NAMALWA (cell line): ENCODE data around the gene CFAP100.

Experiments used
- DNase-seq: peaks from one replicate; pipeline ENCODE4 v3.0.0-alpha.2; 2015; ENCODE audit warnings: low spot score

CFAP100 gene

GRCh38 chr3:126402178-126402577 lies 7.5 kb downstream of the CFAP100 start:
- DNase-seq: no peak

GRCh38 chr3:126402666-126403302 lies 8.1 kb downstream of the CFAP100 start:
- DNase-seq: no peak

GRCh38 chr3:126406389-126407296 lies 11.9 kb downstream of the CFAP100 start:
- no peak for DNase-seq

- no peak for DNase-seq
These were observed 12.8 kb downstream of the CFAP100 start for GRCh38 chr3:126407412-126408044.

- no peak for DNase-seq
These were observed 13.4 kb downstream of the CFAP100 start for GRCh38 chr3:126408099-126408498.

GRCh38 chr3:126412841-126413692 lies 18.4 kb downstream of the CFAP100 start:
- DNase-seq: no peak

GRCh38 chr3:126413693-126414080 lies 19.0 kb downstream of the CFAP100 start:
- no peak for DNase-seq

- DNase-seq: no peak
These were observed 19.7 kb downstream of the CFAP100 start for GRCh38 chr3:126414406-126414805.

GRCh38 chr3:126414961-126415660 lies 20.4 kb downstream of the CFAP100 start:
- no peak for DNase-seq

- no peak for DNase-seq
These were observed 21.2 kb downstream of the CFAP100 start for GRCh38 chr3:126415661-126416591.

GRCh38 chr3:126416943-126417342 lies 22.2 kb downstream of the CFAP100 start:
- no peak for DNase-seq

- no peak for DNase-seq
These were observed 22.8 kb downstream of the CFAP100 start for GRCh38 chr3:126417515-126417914.

- no peak for DNase-seq
These were observed 23.3 kb downstream of the CFAP100 start for GRCh38 chr3:126417981-126418530.

GRCh38 chr3:126418661-126419131 lies 24.0 kb downstream of the CFAP100 start:
- DNase-seq: no peak

- no peak for DNase-seq
These were observed 24.5 kb downstream of the CFAP100 start for GRCh38 chr3:126419151-126419703.

- DNase-seq: no peak
These were observed 25.4 kb downstream of the CFAP100 start for GRCh38 chr3:126419886-126420786.

- no peak for DNase-seq
These were observed 26.9 kb downstream of the CFAP100 start for GRCh38 chr3:126421573-126422119.

GRCh38 chr3:126422121-126422520 lies 27.4 kb downstream of the CFAP100 start:
- no peak for DNase-seq
